ENCODE data around the gene COG1.
"Not testable (repeated sequence)": the region's sequence is repeated elsewhere in the genome, so short reads cannot be mapped to it uniquely, and the experiment has no call there.

The COG1 gene, protein sequence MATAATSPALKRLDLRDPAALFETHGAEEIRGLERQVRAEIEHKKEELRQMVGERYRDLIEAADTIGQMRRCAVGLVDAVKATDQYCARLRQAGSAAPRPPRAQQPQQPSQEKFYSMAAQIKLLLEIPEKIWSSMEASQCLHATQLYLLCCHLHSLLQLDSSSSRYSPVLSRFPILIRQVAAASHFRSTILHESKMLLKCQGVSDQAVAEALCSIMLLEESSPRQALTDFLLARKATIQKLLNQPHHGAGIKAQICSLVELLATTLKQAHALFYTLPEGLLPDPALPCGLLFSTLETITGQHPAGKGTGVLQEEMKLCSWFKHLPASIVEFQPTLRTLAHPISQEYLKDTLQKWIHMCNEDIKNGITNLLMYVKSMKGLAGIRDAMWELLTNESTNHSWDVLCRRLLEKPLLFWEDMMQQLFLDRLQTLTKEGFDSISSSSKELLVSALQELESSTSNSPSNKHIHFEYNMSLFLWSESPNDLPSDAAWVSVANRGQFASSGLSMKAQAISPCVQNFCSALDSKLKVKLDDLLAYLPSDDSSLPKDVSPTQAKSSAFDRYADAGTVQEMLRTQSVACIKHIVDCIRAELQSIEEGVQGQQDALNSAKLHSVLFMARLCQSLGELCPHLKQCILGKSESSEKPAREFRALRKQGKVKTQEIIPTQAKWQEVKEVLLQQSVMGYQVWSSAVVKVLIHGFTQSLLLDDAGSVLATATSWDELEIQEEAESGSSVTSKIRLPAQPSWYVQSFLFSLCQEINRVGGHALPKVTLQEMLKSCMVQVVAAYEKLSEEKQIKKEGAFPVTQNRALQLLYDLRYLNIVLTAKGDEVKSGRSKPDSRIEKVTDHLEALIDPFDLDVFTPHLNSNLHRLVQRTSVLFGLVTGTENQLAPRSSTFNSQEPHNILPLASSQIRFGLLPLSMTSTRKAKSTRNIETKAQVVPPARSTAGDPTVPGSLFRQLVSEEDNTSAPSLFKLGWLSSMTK

DNA sequence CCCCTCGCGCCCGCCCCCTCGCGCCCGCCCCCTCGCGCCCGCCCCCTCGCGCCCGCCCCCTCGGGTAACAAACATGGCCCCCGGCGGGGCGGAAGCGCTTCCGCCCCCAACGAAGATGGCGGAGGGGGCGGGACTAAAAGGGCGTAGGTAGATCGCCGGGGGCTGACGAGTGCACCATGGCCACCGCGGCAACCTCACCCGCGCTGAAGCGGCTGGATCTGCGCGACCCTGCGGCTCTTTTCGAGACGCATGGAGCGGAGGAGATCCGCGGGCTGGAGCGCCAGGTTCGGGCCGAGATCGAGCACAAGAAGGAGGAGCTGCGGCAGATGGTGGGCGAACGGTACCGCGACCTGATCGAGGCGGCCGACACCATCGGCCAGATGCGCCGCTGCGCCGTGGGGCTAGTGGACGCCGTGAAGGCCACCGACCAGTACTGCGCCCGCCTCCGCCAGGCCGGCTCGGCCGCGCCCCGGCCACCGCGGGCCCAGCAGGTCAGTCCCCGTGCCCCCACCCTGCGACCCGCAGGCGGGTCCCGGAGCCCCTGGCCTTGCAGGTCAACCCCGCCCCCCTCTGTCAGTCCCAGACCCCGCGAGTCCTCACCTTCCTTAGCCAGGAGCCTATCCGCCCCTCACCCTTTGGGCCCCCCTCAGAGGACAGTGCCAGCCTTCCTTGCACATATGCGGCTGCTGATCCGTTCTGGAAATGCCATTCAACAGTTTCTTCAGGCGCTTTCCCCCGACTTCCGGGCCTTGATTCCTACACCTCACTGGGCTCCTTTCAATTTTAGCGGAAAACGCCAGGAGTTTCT lies at the start of gene COG1:
Gene COG1 (plus strand): TSS at position 162 of the 808 bp plus-strand sequence. CDS start 15 bp downstream, at position 177.
- peak; percentile 71 to 85 for DNase-seq (ENCODE audit: low read depth in 2 of 2)

- not testable (repeated sequence) for DNase-seq (ENCODE audit: low read depth in 2 of 2)
Measured at GRCh38 chr17:73144209-73144608, 48.6 kb upstream of the COG1 start.

GRCh38 chr17:73145641-73146040 lies 47.2 kb upstream of the COG1 start:
- DNase-seq (ENCODE audit: low read depth in 2 of 2) = no peak

DNA sequence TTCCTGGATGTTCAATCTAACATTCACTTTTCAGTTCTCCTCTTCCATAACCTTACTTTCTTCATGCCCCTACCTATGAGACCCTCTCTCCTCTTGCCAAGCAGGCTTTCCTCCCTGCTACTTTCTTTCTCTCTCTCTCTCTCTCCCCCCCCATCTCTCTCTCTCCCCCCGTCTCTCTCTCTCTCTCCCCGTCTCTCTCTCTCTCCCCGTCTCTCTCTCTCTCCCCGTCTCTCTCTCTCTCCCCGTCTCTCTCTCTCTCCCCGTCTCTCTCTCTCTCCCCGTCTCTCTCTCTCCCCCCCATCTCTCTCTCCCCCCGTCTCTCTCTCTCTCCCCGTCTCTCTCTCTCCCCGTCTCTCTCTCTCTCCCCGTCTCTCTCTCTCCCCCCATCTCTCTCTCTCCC lies 45.1 kb upstream of the COG1 start:
- not testable (repeated sequence) for DNase-seq (ENCODE audit: low read depth in 2 of 2)

- no peak for DNase-seq (ENCODE audit: low read depth in 2 of 2)
Measured at GRCh38 chr17:73148540-73149334, 44.1 kb upstream of the COG1 start.

GRCh38 chr17:73150622-73151300 lies 42.1 kb upstream of the COG1 start:
- DNase-seq (ENCODE audit: low read depth in 2 of 2) = not testable (repeated sequence)

DNA sequence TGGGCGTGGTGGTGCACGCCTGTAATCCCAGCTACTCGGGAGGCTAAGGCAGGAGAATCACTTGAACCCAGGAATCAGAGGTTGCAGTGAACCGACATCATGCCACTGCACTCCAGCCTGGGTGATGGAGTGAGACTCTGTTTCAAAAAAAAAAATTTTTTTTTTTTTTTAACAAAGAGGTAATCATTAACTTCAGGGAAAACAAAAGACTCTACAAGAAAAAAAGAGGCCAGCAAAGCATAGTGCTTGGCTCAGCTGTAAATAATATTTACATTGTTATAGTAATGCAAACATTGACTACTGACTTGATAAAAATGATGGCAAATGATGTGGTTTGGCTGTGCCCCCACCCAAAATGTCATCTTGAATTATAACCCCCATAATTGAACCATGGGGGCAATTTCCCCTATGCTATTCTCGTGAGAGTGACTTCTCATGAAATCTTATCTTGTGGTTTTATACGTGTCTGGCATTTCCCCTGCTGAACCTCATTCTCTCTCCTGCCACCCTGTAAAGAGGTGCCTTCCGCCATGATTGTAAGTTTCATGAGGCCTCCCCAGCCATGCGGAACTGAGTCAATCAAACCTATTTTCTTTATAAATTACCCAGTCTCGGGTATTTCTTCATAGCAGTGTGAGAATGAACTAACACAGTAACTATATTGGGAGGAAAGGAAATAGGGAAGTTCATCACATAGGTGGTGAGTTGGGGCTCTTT lies 40.8 kb upstream of the COG1 start:
- no peak for DNase-seq (ENCODE audit: low read depth in 2 of 2)

GRCh38 chr17:73155410-73156165 lies 37.3 kb upstream of the COG1 start:
- no peak for DNase-seq (ENCODE audit: low read depth in 2 of 2)

DNA sequence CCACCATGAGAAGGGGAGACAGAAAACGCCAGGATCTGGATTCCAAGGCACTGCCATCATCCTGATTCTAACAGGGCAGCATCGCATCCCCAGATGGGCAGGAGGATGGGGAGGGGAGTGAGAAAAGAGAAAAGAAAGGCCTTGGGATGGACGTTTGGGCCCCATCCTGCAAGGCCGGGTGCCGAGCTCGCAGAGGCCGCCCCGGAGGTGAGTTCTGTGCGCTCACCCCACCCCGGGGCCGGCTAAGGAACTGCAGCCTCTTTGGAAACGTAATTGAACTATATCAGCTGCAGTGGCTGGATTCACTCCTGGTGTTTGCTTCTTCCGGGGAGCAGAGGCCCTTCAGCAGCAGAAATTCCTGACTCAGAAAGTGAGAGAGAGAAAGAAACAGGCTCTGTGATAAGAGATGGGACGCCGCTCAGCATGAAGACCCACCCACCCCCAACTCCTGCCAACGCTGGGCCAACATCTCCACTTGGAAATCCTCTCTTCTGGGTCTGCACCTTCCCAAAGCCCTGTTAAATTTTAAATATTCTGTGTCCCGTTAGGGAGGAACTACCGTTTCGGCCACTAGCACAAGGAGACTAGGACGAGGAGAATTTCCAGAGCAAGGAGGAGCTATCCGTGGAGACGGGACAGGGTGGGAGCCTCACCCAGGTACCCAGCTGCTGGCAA lies 36.6 kb upstream of the COG1 start:
- DNase-seq (ENCODE audit: low read depth in 2 of 2) = peak; percentile 7 to 46

DNA sequence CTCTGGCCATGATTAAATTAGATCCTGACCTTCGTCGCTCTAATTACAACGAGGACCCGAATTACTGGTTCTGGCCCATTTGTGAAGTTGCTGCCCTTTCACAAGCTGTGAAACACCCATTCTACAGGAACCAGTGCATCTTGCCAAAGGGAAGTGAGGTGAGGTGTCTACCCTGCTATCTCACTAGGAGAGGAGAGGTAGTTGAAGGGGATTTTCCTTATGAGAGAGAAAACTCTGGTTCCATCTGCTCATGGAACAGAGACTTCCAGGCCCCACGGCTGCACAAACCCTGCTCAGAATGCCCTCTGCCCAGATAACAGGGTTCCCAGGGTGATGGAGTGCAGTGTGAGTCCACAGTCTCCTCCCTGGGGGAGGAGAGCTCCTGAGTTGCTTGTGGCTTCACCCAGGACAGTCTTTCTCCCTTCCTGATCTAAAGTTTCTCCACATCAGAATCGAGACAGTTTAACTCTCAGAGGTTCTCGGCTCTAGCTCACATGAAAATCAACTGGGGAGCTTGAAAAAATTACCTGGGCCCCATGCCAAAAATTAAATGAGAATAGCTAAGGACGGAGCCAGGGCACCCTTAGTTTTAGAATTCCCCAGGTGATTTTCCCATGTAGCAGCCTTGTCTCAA lies 35.9 kb upstream of the COG1 start:
- no peak for DNase-seq (ENCODE audit: low read depth in 2 of 2)

DNA sequence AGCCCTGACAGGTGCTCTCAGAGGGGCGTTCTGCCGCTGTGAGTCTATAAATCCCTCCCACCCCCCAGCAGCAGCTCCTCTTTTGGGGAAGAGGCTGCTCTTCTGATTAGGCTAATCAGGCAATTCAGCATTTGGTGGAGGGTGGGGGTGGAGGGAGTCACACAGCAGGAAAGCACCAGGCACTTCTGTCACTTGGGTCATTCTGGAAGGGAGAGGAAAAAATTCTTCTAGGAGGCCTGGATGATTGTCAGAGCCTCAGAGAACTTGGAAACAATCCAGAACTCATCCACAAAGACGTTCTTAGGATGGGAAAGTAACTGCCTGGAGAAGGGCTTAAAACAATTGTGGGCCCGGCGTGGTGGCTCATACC lies 35.3 kb upstream of the COG1 start:
- no peak for DNase-seq (ENCODE audit: low read depth in 2 of 2)

DNA sequence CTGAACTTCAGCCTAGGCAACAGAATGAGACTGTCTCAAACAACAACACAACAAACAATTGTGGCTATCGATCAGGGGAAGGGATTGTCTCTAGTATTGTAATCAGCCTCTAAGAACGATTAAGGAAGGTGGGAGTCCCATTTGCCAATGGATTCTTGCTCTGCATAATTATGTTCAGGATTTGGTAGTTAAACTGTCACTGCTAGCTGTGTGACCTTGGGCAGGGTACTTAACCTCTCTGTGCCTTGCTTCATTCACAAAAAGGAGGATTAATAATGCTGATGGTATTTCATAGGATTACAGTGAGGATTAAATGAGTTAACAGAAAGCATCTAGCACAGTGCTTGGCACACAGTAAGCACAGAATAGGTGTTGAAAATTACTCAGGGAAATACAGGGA lies 34.7 kb upstream of the COG1 start:
- no peak for DNase-seq (ENCODE audit: low read depth in 2 of 2)

DNA sequence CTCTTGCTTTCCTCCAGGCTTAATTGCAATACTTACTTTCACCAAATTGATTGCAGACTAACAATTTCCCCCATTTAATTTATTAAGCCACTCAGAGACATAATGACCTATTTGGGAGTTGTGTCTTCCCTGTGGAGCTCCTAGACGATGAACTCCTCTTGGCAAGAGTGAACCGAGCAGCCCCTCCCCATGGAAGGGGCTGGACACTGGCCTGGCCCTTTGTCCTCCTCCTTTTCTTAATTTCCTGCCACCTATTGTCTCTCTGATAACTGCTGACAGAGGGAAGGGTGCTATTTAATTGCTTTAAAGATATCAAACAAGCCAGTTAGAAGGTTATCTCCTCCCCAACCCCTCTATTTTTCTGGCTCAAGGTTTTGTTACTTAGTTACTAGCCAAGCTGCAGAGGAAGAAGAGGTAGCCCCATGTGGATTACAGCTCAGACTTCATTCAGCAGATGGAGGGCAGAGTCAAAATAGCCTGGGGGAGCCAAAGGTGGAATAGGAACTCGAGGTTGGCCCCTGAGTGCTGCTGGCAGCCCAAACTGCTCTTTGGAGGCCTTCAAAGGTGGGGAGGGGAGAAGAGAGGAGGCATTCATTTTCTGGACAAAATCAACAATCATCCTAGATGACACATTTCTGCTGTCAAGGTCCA lies 31.8 kb upstream of the COG1 start:
- DNase-seq (ENCODE audit: low read depth in 2 of 2) = no peak

- DNase-seq (ENCODE audit: low read depth in 2 of 2) = no peak
Measured at GRCh38 chr17:73163043-73163442, 29.8 kb upstream of the COG1 start.

- no peak for DNase-seq (ENCODE audit: low read depth in 2 of 2)
Measured at GRCh38 chr17:73165616-73166404, 27.0 kb upstream of the COG1 start.

GRCh38 chr17:73166731-73167581 lies 25.9 kb upstream of the COG1 start:
- DNase-seq (ENCODE audit: low read depth in 2 of 2) = no peak
